Kidney (tissue), 14 donors: ENCODE results near the gene SUCO. TPM values are rescaled to one million over a fixed set of nuclear protein-coding genes. Genes with fewer than 3 reads are reported as not detected.

Experiments used
- DNase-seq, 5 donors: peaks; one replicate each; pipeline ENCODE4 v3.0.0-alpha.2; 2013 to 2020
- FAIRE-seq: peaks from 2 replicates; lab custom pipeline; 2012; peaks lifted over from hg19 to GRCh38; lab: Jason Lieb, UNC
- H3K27ac ChIP-seq, 2 donors: one replicate each; pipeline ENCODE4 v1.7.0; 2013; ENCODE audit warnings: low read depth in 2 of 2, low read length in 2 of 2, inconsistent platforms in 1 of 2
- H3K27me3 ChIP-seq: one replicate; pipeline ENCODE4 v1.7.1; 2013; ENCODE audit warnings: low read length, inconsistent platforms; ENCODE audit not compliant: control insufficient read depth, insufficient read depth
- H3K36me3 ChIP-seq, 3 donors: one replicate each; pipeline versions ENCODE4 v1.7.0 to v1.7.1; 2013; ENCODE audit warnings: low read length in 3 of 3, control low read depth in 1 of 3, inconsistent platforms in 1 of 3; ENCODE audit not compliant: insufficient read depth in 3 of 3, control insufficient read depth in 2 of 3
- H3K4me1 ChIP-seq, 3 donors: one replicate each; pipeline versions ENCODE4 v1.7.0 to v1.7.1; 2013; ENCODE audit warnings: low read length in 3 of 3, inconsistent platforms in 1 of 3, low read depth in 1 of 3; ENCODE audit not compliant: control insufficient read depth in 2 of 3, insufficient read depth in 2 of 3
- H3K4me3 ChIP-seq, 3 donors: one replicate each; pipeline versions ENCODE4 v1.7.0 to v1.8.1; 2013; ENCODE audit warnings: low read length in 3 of 3, control low read depth in 1 of 3, inconsistent platforms in 1 of 3
- H3K9ac ChIP-seq, 3 donors: one replicate each; pipeline versions ENCODE4 v1.7.0 to v1.7.1; 2013; ENCODE audit warnings: low read length in 3 of 3, control low read depth in 1 of 3, inconsistent platforms in 1 of 3
- H3K9me3 ChIP-seq, 3 donors: one replicate each; pipeline versions ENCODE4 v1.7.0 to v1.7.1; 2013; ENCODE audit warnings: low read length in 3 of 3, control low read depth in 1 of 3, inconsistent platforms in 1 of 3; ENCODE audit not compliant: control insufficient read depth in 2 of 3, insufficient read depth in 1 of 3
- intact Hi-C: fragments of 100-400 bp; cut with DNase I; formaldehyde crosslinking; loops from one replicate; pipeline ENCODE4 v1.11.1; 2022
- polyA plus RNA-seq: library from polyadenylated mRNA; stranded (reverse); fragments of 350-450 nt; fragmentation: Illumina TruSeq; extraction: RNeasy Lipid Tissue Mini Kit (QIAGEN cat#74804); gene quantifications from one replicate; pipeline ENCODE4 v1.2.3, GENCODE V29; 2014; ENCODE audit warnings: low read depth, low replicate concordance; ENCODE audit not compliant: insufficient read depth
- total RNA-seq: library from RNA; stranded (reverse); fragmentation: NEBNext Ultra II Directional; extraction: Animal tissue kit (Norgen Biotek cat#: 25700); gene quantifications from one replicate; pipeline ENCODE4 v1.2.1, GENCODE V29; 2021
- TF ChIP-seq, protein P1 (sequence below): IDR thresholded peaks from 3 replicates; pipeline ENCODE4 v1.5.1; 2012; ENCODE audit warnings: mild to moderate bottlenecking, moderate library complexity, borderline replicate concordance; ENCODE audit not compliant: insufficient read depth; ENCODE audit errors: extremely low read depth
- donor health status: control.
- donor health status: control.
- donor health status: control.
- donor health status: control.
- donor health status: control.
- donor health status: DM: yes; HTN: yes; CAD: no.
- donor health status: Normal renal cell carcinoma (clear cell type).

Gene SUCO
- total and polyA plus RNA-seq, 2 donors from 2014 or later = 9.8 to 40.0 TPM

DNA sequence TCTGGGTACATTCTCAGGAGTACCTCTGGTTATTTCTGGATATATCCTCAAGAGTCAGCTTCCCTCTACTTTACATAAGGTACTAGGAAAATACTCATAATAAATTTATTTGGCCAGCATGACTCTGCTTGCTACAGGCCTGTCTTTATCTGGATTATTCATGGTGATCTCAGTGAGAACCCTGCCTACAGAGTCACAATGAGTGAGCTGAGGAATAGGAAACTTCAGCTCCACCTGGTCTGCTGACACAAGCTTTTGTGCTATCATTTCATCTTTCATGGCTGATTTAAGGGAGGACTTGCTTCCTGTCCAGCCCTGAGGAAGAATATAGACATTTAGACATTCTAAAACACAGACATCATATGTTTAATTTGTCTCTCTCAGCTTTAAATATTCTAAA is 19.5 kb upstream of the SUCO start:
- TF ChIP-seq, protein P1, sequence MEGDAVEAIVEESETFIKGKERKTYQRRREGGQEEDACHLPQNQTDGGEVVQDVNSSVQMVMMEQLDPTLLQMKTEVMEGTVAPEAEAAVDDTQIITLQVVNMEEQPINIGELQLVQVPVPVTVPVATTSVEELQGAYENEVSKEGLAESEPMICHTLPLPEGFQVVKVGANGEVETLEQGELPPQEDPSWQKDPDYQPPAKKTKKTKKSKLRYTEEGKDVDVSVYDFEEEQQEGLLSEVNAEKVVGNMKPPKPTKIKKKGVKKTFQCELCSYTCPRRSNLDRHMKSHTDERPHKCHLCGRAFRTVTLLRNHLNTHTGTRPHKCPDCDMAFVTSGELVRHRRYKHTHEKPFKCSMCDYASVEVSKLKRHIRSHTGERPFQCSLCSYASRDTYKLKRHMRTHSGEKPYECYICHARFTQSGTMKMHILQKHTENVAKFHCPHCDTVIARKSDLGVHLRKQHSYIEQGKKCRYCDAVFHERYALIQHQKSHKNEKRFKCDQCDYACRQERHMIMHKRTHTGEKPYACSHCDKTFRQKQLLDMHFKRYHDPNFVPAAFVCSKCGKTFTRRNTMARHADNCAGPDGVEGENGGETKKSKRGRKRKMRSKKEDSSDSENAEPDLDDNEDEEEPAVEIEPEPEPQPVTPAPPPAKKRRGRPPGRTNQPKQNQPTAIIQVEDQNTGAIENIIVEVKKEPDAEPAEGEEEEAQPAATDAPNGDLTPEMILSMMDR = no peak
- no peak overlapping the region for H3K9ac ChIP-seq
- no peaks in the 10 kb centered on the region for H3K27me3 ChIP-seq
- H3K4me3 ChIP-seq = no peak overlapping the region
- no peaks in the 10 kb centered on the region for H3K9me3 ChIP-seq
- H3K27ac ChIP-seq = no peak overlapping the region
- FAIRE-seq = no peak
- intact Hi-C loops = no loop called here
- no peaks in the 10 kb centered on the region for H3K36me3 ChIP-seq
- no peak for DNase-seq
- H3K4me1 ChIP-seq = no peaks in the 10 kb centered on the region

DNA sequence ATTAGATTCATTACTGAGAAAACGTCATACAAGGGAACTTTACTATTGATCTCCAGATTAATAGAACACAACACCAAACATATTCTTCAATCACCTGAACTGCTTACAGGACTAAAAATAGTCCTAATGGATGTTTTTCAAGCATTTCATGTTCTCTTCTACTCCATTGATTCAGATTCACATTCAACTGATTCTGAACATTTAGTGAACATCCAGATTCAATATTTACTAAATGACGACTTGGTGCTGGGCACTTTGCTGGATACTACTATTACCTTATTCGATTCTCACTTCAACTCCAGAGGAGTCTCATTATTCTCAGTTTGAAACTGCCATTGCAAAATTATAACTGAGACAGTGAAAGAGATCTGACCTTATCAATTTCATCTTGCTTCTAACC is 18.8 kb upstream of the SUCO start:
- no peaks in the 10 kb centered on the region for H3K36me3 ChIP-seq
- no peak overlapping the region for H3K9ac ChIP-seq
- no peak for FAIRE-seq
- H3K27me3 ChIP-seq = no peaks in the 10 kb centered on the region
- no peaks in the 10 kb centered on the region for H3K4me1 ChIP-seq
- intact Hi-C loops = no loop called here
- no peak for DNase-seq
- no peak overlapping the region for H3K27ac ChIP-seq
- TF ChIP-seq, protein P1 = no peak
- no peak overlapping the region for H3K4me3 ChIP-seq
- no peaks in the 10 kb centered on the region for H3K9me3 ChIP-seq

DNA sequence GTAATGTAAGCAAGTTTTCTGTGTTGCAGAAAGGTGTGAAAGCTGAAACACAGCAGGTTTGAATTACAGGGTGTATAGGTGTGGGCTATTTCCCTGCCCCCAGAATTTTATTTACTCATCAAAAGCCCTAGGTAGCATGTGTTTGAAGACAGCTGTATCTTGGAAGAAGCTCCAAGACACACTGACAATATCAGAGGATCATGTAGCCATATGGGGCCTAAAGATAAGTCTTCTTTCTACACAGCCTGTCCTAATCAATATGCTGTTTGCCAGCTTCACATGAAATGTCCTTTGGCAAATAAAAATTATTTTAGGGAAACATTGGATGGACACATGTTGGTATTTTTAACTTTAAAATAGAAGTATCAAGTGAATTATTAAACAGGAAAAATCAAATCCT is 17.5 kb upstream of the SUCO start:
- Histone ChIP-seq H3K4me1 (no peaks in the 10 kb centered on the region), H3K36me3 (no peaks in the 10 kb centered on the region), H3K27ac (no peak overlapping the region), H3K4me3 (no peak overlapping the region), H3K27me3 (no peaks in the 10 kb centered on the region), H3K9ac (no peak overlapping the region), H3K9me3 (no peaks in the 10 kb centered on the region)
- intact Hi-C loops = no loop called here
- TF ChIP-seq, protein P1 = no peak
- FAIRE-seq (no peak), DNase-seq (no peak)

DNA sequence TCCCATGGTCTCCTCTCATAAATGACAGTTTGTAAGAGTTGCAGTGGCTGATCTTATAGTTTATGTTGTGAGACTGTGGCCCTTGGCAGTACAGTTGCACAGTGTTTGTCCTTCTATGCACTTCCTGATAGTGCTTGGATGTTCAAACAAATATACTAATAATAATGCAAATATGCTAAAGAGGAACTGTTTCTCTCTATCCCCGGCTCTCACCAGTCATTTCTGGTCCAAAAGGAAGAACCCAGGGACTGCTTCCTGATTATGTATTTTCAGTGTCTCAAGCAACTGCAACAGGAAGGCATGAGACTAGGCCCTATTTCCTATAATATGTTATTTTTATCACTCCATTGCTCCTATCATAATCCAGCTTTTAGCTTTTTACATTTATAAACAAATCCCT is 17.0 kb upstream of the SUCO start:
- Histone ChIP-seq H3K4me1 (no peaks in the 10 kb centered on the region), H3K27me3 (no peaks in the 10 kb centered on the region), H3K36me3 (no peaks in the 10 kb centered on the region), H3K4me3 (no peak overlapping the region), H3K9ac (no peak overlapping the region), H3K9me3 (no peaks in the 10 kb centered on the region), H3K27ac (no peak overlapping the region)
- DNase-seq (no peak), FAIRE-seq (no peak)
- intact Hi-C loops = no loop called here
- TF ChIP-seq, protein P1 = no peak
